Hematopoietic multipotent progenitor cell treated with erythropoietin and hydrocortisone succinate and interleukin-3 and kit ligand, for 17 days (in vitro differentiated cells): ENCODE measurements around the gene RBM44.
"Not testable (repeated sequence)": the region's sequence is repeated elsewhere in the genome, so short reads cannot be mapped to it uniquely, and the experiment has no call there.

Experiments
- DNase-seq: peaks from one replicate; pipeline ENCODE4 v3.0.0-alpha.2; 2015; ENCODE audit warnings: low spot score

Gene RBM44

DNA sequence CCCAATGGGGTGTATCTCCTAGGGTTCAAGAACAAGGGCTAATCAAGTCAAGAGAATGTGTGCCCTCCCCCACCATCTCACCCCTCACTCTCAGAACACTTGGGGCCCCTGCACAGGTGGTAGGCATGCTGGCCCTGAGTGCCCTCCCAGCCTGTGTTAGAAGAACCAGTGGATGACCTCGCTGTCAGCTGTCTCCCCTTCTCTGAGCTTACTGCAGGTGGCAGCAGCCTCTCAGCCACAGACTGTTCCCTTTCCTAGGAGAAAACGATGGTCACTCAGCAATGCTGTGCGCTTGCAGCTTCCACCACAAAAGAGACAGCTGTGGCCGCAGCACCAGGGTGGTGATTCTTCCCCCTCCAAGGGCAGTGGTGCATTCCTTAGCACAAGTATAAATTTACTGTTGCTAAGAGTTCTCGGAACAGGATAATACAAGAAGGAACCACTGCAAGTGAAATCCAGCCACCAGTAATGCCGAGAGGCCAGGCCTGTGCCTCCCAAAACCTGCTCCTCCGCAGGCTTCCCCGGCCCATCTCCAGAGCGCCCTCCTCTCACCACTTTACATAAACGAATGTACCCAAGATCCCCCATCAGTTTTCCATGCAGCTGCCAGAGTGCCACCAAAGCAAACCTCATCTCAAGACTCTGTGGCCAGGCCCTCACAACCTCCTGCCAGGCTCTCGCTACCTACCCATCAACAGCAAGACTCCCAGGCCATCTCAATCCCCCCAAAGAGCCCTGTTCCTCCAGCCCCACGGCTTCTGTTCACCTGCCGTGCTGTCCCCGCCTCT lies 59.9 kb downstream of the RBM44 start:
- peak; percentile 32 for DNase-seq

DNA sequence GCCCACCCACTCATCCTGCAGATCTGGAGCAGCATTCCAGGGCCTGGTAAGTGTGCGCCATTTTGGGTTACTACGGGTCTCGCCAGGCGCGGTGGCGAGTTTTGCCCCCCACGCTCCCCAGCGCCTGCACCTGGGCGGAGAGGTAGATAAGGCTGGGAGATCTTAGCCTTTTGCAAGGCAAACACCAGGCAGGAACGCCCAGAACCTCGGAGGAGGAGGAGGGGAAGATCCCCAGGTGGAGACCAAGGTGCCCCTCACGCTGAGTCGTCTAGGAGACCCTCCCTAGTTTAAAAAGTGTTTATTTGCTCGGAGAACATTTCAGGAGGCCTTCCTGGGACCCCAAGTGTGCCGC lies 60.5 kb downstream of the RBM44 start:
- no peak for DNase-seq

GRCh38 chr2:237859533-237860272 lies 61.1 kb downstream of the RBM44 start, which contains the start of gene RAMP1:
Gene RAMP1, plus strand, starts transcription at chr2:237859623. Its CDS starts 53 bp downstream, at chr2:237859676.
- no peak for DNase-seq

GRCh38 chr2:237860273-237860935 lies 61.8 kb downstream of the RBM44 start:
- no peak for DNase-seq

DNA sequence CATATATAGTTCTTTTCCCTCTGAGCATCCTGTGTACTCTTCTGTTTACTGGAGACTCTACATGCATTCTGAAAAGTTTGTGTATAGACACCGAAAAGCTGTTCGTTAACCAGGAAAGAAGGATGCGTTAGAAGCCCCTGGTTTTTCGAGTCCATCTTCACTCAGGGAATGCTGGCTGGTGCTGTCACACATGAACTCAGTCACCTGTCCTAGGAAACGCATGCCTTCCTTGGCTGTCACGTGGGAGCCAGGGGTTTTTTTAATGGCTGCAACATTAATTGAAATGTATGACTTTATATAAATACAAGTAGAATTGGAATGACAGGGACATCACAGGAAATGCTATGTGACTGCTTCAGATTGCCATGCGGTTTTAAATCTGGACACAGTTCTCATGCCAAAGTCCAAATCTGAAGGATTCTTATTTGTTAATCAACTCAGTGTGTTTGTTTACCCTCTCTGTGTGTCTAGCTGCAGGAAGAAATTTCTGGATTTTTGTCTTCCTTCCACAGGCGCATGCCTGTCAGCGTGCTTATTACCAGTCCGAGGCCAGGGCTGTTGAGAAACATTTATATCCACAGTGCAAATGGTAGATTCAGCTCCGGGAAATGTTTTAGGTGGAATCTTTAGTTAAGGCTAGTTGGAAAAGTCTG lies 63.4 kb downstream of the RBM44 start:
- no peak for DNase-seq

DNA sequence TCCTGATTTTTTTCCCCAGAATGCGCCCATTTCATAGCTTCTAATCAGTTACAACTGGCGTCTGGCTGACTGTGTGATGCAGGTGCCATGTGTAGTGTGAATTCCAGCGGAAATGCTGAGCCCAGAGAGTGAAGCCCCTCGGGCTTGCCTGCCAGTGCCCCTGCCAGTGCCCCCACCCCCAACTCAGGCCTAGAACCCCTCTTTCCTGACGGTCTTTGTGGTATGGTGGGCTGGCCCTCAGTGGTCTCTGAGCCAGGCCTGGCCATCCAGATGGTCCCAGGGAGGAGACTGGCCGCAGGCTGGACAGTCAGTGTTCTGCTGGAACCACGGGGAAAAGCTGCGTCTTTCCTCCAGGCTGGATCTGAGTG lies 63.9 kb downstream of the RBM44 start:
- no peak for DNase-seq

DNA sequence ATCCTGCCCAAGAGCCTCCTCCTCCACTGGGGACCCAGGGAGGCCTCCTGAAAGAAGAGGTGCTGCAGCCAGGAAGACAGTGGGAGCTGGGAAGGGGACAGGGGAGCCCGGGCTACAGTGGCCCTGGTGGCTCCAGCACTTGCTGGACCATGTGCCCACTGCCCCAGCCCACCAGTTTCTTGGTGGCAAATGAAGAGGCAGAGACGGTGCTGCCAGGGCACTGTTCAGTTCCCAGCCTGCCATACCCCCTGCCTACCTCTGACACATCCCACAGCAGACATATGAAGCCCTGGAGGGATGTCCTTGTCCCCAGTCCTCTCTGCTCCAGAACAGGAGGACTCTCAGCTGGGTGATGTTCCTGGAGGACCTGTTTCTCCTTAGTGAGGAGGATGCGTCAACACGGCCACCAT lies 64.5 kb downstream of the RBM44 start:
- DNase-seq: no peak

- DNase-seq: no peak
Observed at GRCh38 chr2:237863689-237864443, 65.3 kb downstream of the RBM44 start.

DNA sequence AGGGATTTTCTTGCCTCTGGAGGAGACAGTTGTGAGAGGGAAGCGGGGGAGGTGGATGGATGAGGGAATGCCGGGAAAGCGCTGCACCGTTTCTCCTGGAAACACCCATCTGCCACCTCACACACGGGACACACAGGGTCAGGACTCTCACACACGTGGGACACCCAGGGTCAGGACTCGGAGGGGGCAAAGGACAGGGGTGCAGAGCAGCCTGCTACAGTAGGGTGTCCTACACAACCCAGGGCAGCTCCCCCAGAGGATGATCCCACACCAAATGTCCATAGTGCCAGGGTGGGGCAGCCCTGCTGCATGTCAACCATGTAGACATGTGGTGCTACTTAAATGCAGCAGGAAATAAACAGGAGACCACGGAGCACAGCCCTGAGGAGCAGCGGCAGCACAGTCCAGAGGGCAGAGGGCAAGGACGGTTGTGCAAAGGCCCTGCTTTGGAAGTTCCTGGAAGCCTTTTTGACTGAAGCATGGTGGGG lies 65.9 kb downstream of the RBM44 start:
- no peak for DNase-seq

DNA sequence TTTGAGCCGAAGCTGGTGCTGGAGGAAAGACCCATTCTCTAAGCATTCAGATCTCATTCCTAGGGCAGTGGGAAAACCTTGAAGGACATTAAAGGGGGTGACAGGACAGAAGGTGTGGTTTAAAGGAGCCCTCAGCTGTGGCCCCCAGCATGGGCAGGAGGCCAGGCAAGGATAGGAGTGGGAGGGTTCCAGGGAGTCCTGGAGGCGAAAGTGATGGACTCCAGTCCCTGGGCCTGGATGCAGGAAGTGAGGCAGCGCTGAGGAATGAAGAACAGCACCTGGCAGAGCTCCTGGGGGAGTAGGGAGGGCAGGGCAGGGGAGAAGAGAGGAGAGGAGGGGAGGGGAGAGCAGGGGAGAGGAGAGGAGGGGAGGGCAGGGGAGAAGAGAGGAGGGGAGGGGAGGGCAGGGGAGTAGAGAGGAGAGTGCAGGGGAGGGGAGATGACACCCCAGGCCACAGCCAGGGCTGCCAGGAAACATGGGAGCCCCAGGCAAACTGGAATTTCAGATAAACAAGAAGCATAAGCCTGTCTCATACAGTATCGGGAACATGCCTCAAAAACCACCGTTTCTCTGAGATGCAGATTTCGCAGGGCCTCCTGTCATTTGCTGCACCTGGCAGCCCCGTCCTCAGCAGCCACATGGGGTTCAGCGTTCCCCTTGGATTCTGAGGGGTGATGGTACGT lies 66.5 kb downstream of the RBM44 start:
- DNase-seq: no peak

DNA sequence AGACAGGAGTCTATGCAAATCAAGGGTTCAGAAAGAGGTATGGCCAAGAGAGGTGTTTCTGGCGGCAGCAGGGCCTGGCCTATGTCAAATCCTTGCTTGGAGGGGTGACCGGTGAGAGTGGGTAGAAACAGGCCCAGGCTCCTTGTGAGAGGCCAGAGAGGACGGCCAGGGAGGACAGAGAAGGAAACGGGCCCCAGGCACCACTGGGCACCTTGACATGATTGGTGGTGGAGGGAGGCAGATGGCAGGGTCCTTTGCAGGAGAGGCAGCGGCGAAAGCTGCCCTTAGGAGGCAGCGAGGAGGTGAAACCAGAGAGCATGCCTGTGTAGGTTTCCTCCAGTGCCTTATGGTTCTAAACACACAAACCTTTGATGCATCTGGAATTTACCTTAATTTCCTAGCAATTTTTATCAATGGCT lies 67.1 kb downstream of the RBM44 start:
- DNase-seq: no peak

- DNase-seq: no peak
Observed at GRCh38 chr2:237866101-237866621, 67.6 kb downstream of the RBM44 start.

- no peak for DNase-seq
Observed at GRCh38 chr2:237867465-237867864, 68.9 kb downstream of the RBM44 start.

- DNase-seq: not testable (repeated sequence)
Observed at GRCh38 chr2:237868074-237868473, 69.5 kb downstream of the RBM44 start.

GRCh38 chr2:237868631-237869342 lies 70.2 kb downstream of the RBM44 start:
- no peak for DNase-seq

GRCh38 chr2:237869343-237870102 lies 70.9 kb downstream of the RBM44 start:
- no peak for DNase-seq

DNA sequence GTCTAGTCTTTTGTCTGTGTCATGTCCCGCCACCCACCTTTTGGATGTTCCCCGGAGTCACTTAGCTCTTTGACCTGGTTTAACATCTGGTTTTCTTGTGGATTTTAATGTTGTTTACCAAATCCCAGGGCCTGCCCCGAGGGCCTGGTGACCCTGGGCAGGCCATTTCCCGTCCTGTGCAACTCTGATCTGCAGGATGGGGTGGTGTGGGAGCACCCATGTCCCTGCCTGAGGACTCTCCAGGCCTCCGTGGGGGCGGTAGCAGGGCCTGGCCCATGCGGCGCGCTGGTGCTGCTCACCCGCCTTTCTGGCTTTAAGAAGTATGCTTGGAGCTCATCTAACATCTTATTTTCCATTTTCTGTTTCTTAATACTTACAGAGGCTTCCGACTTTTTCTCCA lies 71.5 kb downstream of the RBM44 start:
- no peak for DNase-seq

DNA sequence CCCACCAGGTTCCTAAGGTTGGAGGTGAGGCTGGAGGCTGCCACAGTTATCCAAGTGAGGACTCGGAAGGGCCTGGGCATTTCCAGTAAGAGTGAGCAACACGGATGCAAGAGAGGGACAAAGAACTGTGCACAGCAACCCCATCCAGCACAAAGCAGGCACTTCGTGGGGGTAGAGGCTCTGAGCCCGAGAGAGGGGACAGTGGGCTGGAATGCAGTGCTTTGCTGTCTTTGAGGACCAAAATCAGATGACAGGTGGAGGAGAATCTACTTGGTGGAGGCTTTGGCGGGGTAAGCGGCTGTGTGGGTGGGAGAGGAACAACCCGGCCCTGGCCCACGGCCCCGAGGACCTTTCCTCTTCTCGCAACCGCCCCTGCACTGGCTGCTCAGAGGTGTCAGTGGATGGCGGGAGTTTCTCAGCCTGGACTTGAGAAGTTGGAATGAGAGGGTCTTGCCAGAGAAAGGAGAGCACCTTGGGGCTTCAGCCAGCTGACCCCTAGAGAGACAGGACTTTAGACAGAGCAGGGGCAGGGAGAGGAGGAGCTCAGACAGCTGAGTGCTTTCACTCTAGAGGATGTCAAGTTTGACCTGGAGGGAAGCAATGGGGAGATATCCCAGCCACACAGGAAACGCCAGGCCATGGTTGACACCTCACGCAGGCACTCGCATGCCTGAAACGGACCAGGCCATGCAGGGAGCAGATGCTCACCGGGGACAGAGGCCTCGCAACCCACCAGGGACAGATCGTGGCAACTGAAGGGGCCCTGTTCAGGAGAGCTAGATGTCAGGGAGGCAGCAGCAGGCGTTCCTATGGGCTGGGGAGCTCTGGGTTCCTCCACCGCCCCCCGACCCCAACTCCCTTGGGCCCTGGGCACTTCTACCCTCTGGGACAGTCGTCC lies 72.4 kb downstream of the RBM44 start:
- no peak for DNase-seq
